ENCODE results near the gene LYST.
"Not testable (repeated sequence)": the region's sequence is repeated elsewhere in the genome, so short reads cannot be mapped to it uniquely, and the experiment has no call there.

The LYST gene

DNA sequence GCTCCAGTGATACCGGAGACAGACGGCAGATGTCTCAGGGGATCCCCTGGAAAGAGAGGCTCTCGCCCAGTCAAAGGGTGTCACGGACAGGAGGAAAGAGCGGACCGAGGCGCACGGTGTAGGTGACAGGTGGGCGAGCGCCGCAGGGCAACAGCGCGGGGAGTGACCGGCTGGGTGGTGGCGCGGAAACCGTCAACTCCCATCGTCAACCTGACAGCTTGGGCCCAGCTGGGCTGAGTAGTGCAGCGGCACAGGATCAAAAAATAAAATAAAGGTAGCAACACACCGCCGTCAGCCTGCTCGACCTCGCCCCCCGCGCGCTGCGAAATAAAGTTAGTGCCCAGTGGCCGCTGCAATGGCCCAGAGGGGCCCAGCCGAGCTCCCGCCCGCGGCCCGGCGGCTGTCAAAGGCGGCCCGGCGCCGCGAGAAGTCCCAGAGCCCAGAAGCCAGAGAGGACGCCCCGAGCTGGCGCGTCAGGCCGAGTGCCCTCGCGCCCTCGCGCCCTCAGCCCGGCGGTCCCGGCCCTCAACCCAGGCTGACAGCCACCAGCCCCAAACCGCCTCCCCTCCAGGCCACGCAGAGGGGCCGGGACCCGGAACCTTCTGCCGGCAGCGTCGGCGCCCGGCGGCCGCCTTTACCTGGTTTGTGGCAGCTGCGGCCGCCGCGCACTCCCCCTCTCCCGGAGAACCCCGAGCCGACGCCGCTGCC is at the start of gene LYST:
Gene LYST (minus strand): TSS at position 702 of the 708 bp plus-strand sequence. CDS start 36,489 bp downstream, outside the sequence.
- H3K4me3 ChIP-seq (ENCODE audit: low read depth in 1 of 2, low read length in 2 of 2), result peak within 1 kb of the TSS; percentile 92 to 97
- H3K9me3 ChIP-seq (ENCODE audit: control insufficient read depth in 1 of 2, low read length in 2 of 2), result no peaks in the 10 kb centered on the region
- H3K27me3 ChIP-seq (ENCODE audit: low read depth, low read length), result no peaks in the 10 kb centered on the region
- H3K36me3 ChIP-seq (ENCODE audit: control insufficient read depth in 1 of 2, insufficient read depth in 2 of 2, low read length in 2 of 2), result peaks cover 0 to 3% of the 10 kb centered on the region in 2 donors
- H3K27ac ChIP-seq (ENCODE audit: low read length), result peak within 1 kb of the TSS; percentile 94
- peaks cover 5 to 15% of the 10 kb centered on the region in 2 donors for H3K4me1 ChIP-seq (ENCODE audit: control insufficient read depth in 1 of 2, insufficient read depth in 2 of 2, low read length in 2 of 2)

DNA sequence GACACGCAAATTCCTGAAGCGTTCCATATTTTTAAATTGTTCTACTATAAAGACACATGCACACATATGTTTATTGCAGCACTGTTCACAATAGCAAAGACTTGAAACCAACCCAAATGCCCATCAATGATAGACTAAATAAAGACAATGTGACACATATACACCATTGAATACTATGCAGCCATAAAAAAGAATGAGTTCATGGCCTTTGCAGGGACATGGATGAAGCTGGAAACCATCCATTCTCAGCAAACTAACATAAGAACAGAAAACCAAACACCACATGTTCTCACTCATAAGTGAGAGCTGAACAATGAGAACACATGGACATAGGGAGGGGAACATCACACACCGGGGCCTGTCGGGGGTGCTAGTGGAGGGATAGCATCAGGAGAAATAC is 48.8 kb upstream of the LYST start:
- H3K9me3 ChIP-seq (ENCODE audit: control insufficient read depth in 1 of 2, low read length in 2 of 2); H3K4me1 ChIP-seq (ENCODE audit: control insufficient read depth in 1 of 2, insufficient read depth in 2 of 2, low read length in 2 of 2); H3K4me3 ChIP-seq (ENCODE audit: low read depth in 1 of 2, low read length in 2 of 2); H3K36me3 ChIP-seq (ENCODE audit: control insufficient read depth in 1 of 2, insufficient read depth in 2 of 2, low read length in 2 of 2); H3K27ac ChIP-seq (ENCODE audit: low read length); H3K27me3 ChIP-seq (ENCODE audit: low read depth, low read length): not testable (repeated sequence)

DNA sequence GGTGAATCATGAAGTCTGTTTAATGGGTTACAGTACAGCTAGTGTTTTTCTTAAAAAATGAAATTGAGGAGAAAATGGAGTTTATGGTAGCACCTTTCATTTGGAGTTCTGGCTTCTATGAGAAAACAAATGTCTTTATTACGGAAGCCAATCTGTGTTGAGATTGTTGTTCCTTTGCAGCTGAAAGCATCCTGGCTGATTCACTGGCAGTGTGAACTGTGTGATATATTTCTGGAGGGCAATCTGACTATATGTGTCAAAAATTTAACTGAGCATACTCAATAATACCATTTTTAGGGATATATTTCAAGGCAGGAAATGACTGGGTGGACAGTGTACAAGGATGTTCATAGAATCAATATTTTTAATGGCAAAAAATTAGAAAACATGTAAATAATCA is 46.6 kb upstream of the LYST start:
- H3K27me3 ChIP-seq (ENCODE audit: low read depth, low read length), result no peaks in the 10 kb centered on the region
- peaks cover 5 to 9% of the 10 kb centered on the region in 2 donors for H3K4me1 ChIP-seq (ENCODE audit: control insufficient read depth in 1 of 2, insufficient read depth in 2 of 2, low read length in 2 of 2)
- H3K4me3 ChIP-seq (ENCODE audit: low read depth in 1 of 2, low read length in 2 of 2), result no peak overlapping the region
- H3K36me3 ChIP-seq (ENCODE audit: control insufficient read depth in 1 of 2, insufficient read depth in 2 of 2, low read length in 2 of 2), result no peaks in the 10 kb centered on the region
- no peak overlapping the region for H3K27ac ChIP-seq (ENCODE audit: low read length)
- H3K9me3 ChIP-seq (ENCODE audit: control insufficient read depth in 1 of 2, low read length in 2 of 2), result no peaks in the 10 kb centered on the region

DNA sequence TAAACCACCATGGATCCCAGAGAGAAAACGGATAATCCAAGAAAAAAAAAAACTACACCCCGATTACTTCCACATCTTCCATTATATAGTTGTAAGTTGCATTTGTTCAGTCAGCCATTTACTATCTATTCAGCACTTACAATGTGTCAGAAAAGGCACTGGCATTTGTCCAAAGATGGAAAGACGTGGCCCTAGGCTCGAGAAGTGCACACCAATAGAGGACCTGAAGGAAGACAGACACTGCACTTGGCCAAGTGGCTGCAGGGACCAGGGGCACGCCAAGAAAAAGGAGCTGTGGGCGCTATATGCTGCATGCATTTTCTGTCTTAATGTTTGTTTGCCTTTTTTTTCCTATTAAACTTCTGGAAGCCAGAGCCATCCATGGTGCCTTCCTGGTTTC is 45.2 kb upstream of the LYST start:
- H3K4me1 ChIP-seq (ENCODE audit: control insufficient read depth in 1 of 2, insufficient read depth in 2 of 2, low read length in 2 of 2), result peaks cover 0 to 3% of the 10 kb centered on the region in 2 donors
- no peak overlapping the region for H3K27ac ChIP-seq (ENCODE audit: low read length)
- no peaks in the 10 kb centered on the region for H3K36me3 ChIP-seq (ENCODE audit: control insufficient read depth in 1 of 2, insufficient read depth in 2 of 2, low read length in 2 of 2)
- H3K4me3 ChIP-seq (ENCODE audit: low read depth in 1 of 2, low read length in 2 of 2), result no peak overlapping the region
- H3K9me3 ChIP-seq (ENCODE audit: control insufficient read depth in 1 of 2, low read length in 2 of 2), result no peaks in the 10 kb centered on the region
- no peaks in the 10 kb centered on the region for H3K27me3 ChIP-seq (ENCODE audit: low read depth, low read length)

- Histone ChIP-seq H3K27me3 (ENCODE audit: low read depth, low read length) (no peaks in the 10 kb centered on the region), H3K4me1 (ENCODE audit: control insufficient read depth in 1 of 2, insufficient read depth in 2 of 2, low read length in 2 of 2) (peaks cover 0 to 3% of the 10 kb centered on the region in 2 donors), H3K9me3 (ENCODE audit: control insufficient read depth in 1 of 2, low read length in 2 of 2) (no peaks in the 10 kb centered on the region), H3K36me3 (ENCODE audit: control insufficient read depth in 1 of 2, insufficient read depth in 2 of 2, low read length in 2 of 2) (no peaks in the 10 kb centered on the region), H3K4me3 (ENCODE audit: low read depth in 1 of 2, low read length in 2 of 2) (no peak overlapping the region), H3K27ac (ENCODE audit: low read length) (no peak overlapping the region)
Measured at GRCh38 chr1:235911300-235911662, 44.6 kb upstream of the LYST start.

DNA sequence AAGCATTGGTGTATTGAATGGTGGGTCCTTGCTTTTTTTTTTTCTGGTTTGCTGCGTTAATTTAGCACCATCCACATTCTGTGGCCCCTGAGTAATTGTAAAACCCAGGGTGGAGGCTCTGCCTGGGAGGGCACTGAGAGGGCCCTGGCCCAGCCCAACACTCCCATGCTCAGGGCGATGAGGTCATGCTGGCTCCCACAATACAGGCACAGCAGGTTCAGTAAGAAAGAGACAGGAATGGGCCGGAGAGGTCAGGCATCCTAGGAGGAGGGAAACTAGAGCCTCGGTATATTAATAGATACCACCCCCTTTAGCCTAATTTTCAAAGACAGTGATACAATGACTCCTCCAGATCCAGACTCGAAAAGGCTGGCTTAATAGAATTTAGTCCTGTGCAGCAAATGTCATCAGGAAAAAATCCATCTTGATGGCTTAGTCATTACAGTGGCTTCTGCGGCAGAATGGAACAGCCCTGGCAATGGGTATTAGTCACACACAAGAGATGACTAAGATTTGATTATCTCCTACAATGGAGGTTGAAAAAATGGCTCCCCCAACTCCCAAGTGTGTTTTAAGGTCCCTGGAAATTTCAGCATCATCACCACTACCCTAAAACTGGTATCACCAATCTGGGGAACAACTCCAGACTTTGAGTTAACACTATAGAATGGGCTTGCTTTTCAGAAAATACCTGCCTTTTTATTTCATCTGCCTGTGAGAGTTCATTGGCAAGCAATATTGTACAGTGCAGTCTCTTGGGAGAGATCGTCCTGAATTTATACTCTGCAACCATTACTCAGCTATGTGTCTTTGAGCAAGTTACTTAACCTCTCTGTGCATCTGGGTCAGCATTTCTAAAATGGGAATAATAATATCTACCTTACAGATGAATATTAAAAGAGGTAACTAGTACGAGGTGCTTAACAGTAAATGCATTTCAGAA is 43.9 kb upstream of the LYST start:
- Histone ChIP-seq H3K9me3 (ENCODE audit: control insufficient read depth in 1 of 2, low read length in 2 of 2) (no peaks in the 10 kb centered on the region), H3K4me1 (ENCODE audit: control insufficient read depth in 1 of 2, insufficient read depth in 2 of 2, low read length in 2 of 2) (peaks cover 0 to 3% of the 10 kb centered on the region in 2 donors), H3K4me3 (ENCODE audit: low read depth in 1 of 2, low read length in 2 of 2) (no peak overlapping the region), H3K27me3 (ENCODE audit: low read depth, low read length) (no peaks in the 10 kb centered on the region), H3K27ac (ENCODE audit: low read length) (peak overlapping the region; percentile 70), H3K36me3 (ENCODE audit: control insufficient read depth in 1 of 2, insufficient read depth in 2 of 2, low read length in 2 of 2) (no peaks in the 10 kb centered on the region)

DNA sequence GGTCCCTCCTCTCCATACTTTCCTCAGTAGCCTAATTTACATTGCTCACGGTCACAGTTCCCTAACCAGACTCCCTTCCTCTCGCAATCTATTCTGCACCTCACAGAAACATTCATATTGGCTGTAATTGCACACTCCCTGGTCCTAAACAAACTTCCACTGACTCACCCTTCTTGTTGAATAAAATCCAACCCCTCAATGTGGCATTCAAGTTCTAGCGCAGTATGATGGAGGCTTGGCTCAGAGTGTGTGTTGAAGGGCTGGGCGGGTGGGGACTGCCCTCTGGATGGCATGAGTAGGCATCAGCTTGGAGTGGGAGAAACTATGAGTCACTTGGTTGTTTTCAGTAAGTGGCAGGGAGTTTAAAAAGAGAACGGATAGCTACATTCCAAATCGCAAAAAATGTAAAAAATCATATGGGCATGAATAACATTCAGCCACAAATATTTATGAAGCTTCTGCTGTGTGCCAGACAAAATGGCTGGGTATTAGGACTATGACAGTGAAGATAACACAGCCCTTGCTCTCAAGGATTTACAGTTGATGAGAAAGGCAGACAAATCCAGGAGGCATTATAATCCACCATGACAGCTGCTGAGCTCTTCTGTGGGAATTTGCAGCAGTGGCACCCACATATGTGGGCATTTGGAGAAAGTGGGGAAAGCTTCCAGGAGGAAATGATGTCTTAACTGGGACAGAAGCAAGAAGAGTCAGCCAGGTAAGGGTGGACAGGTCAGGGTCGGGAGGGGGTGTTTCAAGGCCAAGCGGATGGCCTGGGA is 42.2 kb upstream of the LYST start:
- H3K27ac ChIP-seq (ENCODE audit: low read length), result peak overlapping the region; percentile 58
- no peaks in the 10 kb centered on the region for H3K9me3 ChIP-seq (ENCODE audit: control insufficient read depth in 1 of 2, low read length in 2 of 2)
- H3K27me3 ChIP-seq (ENCODE audit: low read depth, low read length), result no peaks in the 10 kb centered on the region
- no peak overlapping the region for H3K4me3 ChIP-seq (ENCODE audit: low read depth in 1 of 2, low read length in 2 of 2)
- H3K36me3 ChIP-seq (ENCODE audit: control insufficient read depth in 1 of 2, insufficient read depth in 2 of 2, low read length in 2 of 2), result no peaks in the 10 kb centered on the region
- peaks cover 0 to 3% of the 10 kb centered on the region in 2 donors for H3K4me1 ChIP-seq (ENCODE audit: control insufficient read depth in 1 of 2, insufficient read depth in 2 of 2, low read length in 2 of 2)

GRCh38 chr1:235907897-235908240 is 41.2 kb upstream of the LYST start:
- Histone ChIP-seq H3K27me3 (ENCODE audit: low read depth, low read length) (no peaks in the 10 kb centered on the region), H3K36me3 (ENCODE audit: control insufficient read depth in 1 of 2, insufficient read depth in 2 of 2, low read length in 2 of 2) (no peaks in the 10 kb centered on the region), H3K27ac (ENCODE audit: low read length) (no peak overlapping the region), H3K4me1 (ENCODE audit: control insufficient read depth in 1 of 2, insufficient read depth in 2 of 2, low read length in 2 of 2) (peaks cover 0 to 3% of the 10 kb centered on the region in 2 donors), H3K4me3 (ENCODE audit: low read depth in 1 of 2, low read length in 2 of 2) (no peak overlapping the region), H3K9me3 (ENCODE audit: control insufficient read depth in 1 of 2, low read length in 2 of 2) (no peaks in the 10 kb centered on the region)

DNA sequence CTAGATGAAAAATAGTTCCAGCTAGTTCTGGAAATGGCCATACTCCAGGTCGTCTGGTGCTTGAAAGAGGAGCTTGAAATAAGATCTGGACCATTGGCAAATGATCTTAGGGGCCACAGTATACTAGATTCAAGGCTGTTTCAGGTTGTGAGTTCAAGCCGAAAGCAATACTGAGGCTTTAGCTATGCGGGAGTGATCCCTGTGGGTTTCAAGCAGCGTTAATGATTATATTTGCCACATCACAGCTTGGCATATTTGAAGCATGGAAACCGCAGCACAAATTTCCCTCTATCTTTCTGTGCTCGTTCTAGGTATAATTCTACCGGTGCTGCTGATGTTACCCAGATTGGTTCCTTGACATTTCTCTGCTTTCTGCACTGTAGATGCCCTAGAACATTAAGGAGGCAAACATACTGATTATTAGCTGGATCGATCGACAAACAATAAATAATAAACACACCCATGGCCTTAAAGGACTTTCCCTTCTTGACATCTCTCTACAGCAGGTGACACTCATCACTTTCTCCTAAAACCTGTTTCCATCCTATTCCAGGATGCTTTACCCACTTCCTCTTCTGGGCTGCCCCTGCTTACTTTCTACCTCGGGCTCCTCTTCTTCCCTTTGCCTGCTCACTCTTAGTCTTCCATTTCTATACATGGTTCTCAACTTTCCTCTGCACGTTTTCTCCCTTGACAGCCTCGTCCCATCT is 40.6 kb upstream of the LYST start:
- H3K27me3 ChIP-seq (ENCODE audit: low read depth, low read length), result no peaks in the 10 kb centered on the region
- no peaks in the 10 kb centered on the region for H3K36me3 ChIP-seq (ENCODE audit: control insufficient read depth in 1 of 2, insufficient read depth in 2 of 2, low read length in 2 of 2)
- peaks cover 0 to 3% of the 10 kb centered on the region in 2 donors for H3K4me1 ChIP-seq (ENCODE audit: control insufficient read depth in 1 of 2, insufficient read depth in 2 of 2, low read length in 2 of 2)
- H3K27ac ChIP-seq (ENCODE audit: low read length), result no peak overlapping the region
- no peaks in the 10 kb centered on the region for H3K9me3 ChIP-seq (ENCODE audit: control insufficient read depth in 1 of 2, low read length in 2 of 2)
- no peak overlapping the region for H3K4me3 ChIP-seq (ENCODE audit: low read depth in 1 of 2, low read length in 2 of 2)

DNA sequence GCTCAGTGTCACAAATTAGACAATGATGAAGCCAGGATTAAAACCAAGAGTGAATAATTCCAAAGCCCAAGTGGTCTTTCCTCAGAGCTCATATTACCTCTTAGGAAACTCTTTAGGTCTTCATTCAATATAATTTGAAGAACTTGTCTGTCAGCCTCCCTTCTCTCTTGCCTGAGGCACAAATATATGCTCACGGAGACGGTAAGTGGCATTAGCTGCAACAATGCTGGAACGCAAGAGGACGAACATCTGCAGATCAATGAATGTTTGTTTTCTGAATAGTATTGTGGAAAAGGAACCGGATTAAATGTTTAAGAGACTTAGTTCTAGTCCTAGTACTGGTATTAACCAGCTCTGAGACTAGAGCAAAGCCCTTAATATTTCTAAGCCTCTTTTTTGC is 39.7 kb upstream of the LYST start:
- Histone ChIP-seq H3K9me3 (ENCODE audit: control insufficient read depth in 1 of 2, low read length in 2 of 2) (no peaks in the 10 kb centered on the region), H3K4me3 (ENCODE audit: low read depth in 1 of 2, low read length in 2 of 2) (no peak overlapping the region), H3K27ac (ENCODE audit: low read length) (no peak overlapping the region), H3K36me3 (ENCODE audit: control insufficient read depth in 1 of 2, insufficient read depth in 2 of 2, low read length in 2 of 2) (no peaks in the 10 kb centered on the region), H3K27me3 (ENCODE audit: low read depth, low read length) (no peaks in the 10 kb centered on the region), H3K4me1 (ENCODE audit: control insufficient read depth in 1 of 2, insufficient read depth in 2 of 2, low read length in 2 of 2) (peaks cover 0 to 3% of the 10 kb centered on the region in 2 donors)

GRCh38 chr1:235903809-235904208 is 37.1 kb upstream of the LYST start:
- not testable (repeated sequence) for H3K4me1 ChIP-seq (ENCODE audit: control insufficient read depth in 1 of 2, insufficient read depth in 2 of 2, low read length in 2 of 2); H3K36me3 ChIP-seq (ENCODE audit: control insufficient read depth in 1 of 2, insufficient read depth in 2 of 2, low read length in 2 of 2); H3K27me3 ChIP-seq (ENCODE audit: low read depth, low read length); H3K9me3 ChIP-seq (ENCODE audit: control insufficient read depth in 1 of 2, low read length in 2 of 2); H3K4me3 ChIP-seq (ENCODE audit: low read depth in 1 of 2, low read length in 2 of 2); H3K27ac ChIP-seq (ENCODE audit: low read length)

All from muscle layer of duodenum (tissue), 2 donors.